DOHH2 (cell line): ENCODE data around the gene RTRAF.

ENCODE experiments used
- H3F3A ChIP-seq: fragments of 200-600 bp; sonication (generic), shearing (Covaris generic); 2 replicates; pipeline ENCODE4 v1.6.0; 2016; ENCODE audit warnings: antibody characterized with exemption, mild to moderate bottlenecking; ENCODE audit not compliant: control insufficient read depth, insufficient read depth
- H3K27ac ChIP-seq: fragments of 200-600 bp; sonication (generic); 2 replicates; pipeline ENCODE4 v1.5.1; 2014; ENCODE audit warnings: low read depth, mild to moderate bottlenecking, low read length, moderate library complexity
- H3K27me3 ChIP-seq: fragments of 200-600 bp; sonication (generic); 2 replicates; pipeline ENCODE4 v1.6.1; 2014; ENCODE audit warnings: mild to moderate bottlenecking, low read length, mixed read lengths; ENCODE audit not compliant: control insufficient read depth
- H3K36me3 ChIP-seq: fragments of 200-600 bp; sonication (generic); 2 replicates; pipeline ENCODE4 v1.6.1; 2014; ENCODE audit warnings: mild to moderate bottlenecking, low read length, moderate library complexity, mixed read lengths; ENCODE audit not compliant: control insufficient read depth
- H3K4me1 ChIP-seq: fragments of 200-600 bp; sonication (generic); 2 replicates; pipeline ENCODE4 v1.6.1; 2014; ENCODE audit warnings: mild to moderate bottlenecking, low read length, mixed read lengths; ENCODE audit not compliant: control insufficient read depth
- H3K4me2 ChIP-seq: fragments of 200-600 bp; sonication (generic); 2 replicates; pipeline ENCODE4 v1.6.0; 2014; ENCODE audit warnings: mild to moderate bottlenecking, low read length, moderate library complexity
- H3K4me3 ChIP-seq: fragments of 200-600 bp; sonication (generic); 2 replicates; pipeline ENCODE4 v1.5.1; 2014; ENCODE audit warnings: mild to moderate bottlenecking, low read length, mixed read lengths
- H3K79me2 ChIP-seq: fragments of 200-600 bp; sonication (generic); 2 replicates; pipeline ENCODE4 v1.6.1; 2014; ENCODE audit warnings: mild to moderate bottlenecking, low read length, mixed read lengths; ENCODE audit not compliant: control insufficient read depth
- H3K9me2 ChIP-seq: fragments of 200-600 bp; sonication (generic); replicated peaks from 2 replicates; pipeline ENCODE4 v1.6.1; 2014; ENCODE audit warnings: mild to moderate bottlenecking, low read length, mixed read lengths; ENCODE audit not compliant: control insufficient read depth
- H3K9me3 ChIP-seq: fragments of 200-600 bp; sonication (generic); 2 replicates; pipeline ENCODE4 v1.6.1; 2014; ENCODE audit warnings: antibody characterized with exemption, low read length, mixed read lengths; ENCODE audit not compliant: control insufficient read depth, insufficient read depth
- H4K20me1 ChIP-seq: fragments of 200-600 bp; sonication (generic); 2 replicates; pipeline ENCODE4 v1.6.0; 2014; ENCODE audit warnings: low read depth, mild to moderate bottlenecking, antibody characterized with exemption, low read length, moderate library complexity; ENCODE audit not compliant: control insufficient read depth, insufficient read depth
- CTCF ChIP-seq: fragments of 200-600 bp; sonication (generic); IDR thresholded peaks from one replicate; pipeline ENCODE4 v1.5.1; 2014; ENCODE audit warnings: antibody characterized with exemption, mild to moderate bottlenecking, low read depth, low read length; ENCODE audit not compliant: poor library complexity, severe bottlenecking
- EZH2phosphoT487 ChIP-seq: fragments of 200-600 bp; sonication (generic); IDR thresholded peaks from 2 replicates; pipeline ENCODE4 v1.6.1; 2017; ENCODE audit warnings: borderline replicate concordance, mild to moderate bottlenecking, antibody characterized with exemption, low read length, moderate library complexity, mixed read lengths

The RTRAF gene

GRCh38 chr14:52043690-52044089 is 54.3 kb downstream of the RTRAF start:
- no peak overlapping the region for H3K27ac ChIP-seq

GRCh38 chr14:52044791-52045522 is 55.6 kb downstream of the RTRAF start:
- Histone ChIP-seq H3K4me2 (no peak overlapping the region), H3F3A (no peaks in the 10 kb centered on the region), H3K9me2 (no peaks in the 10 kb centered on the region), H3K4me3 (no peak overlapping the region), H4K20me1 (no peaks in the 10 kb centered on the region), H3K36me3 (no peaks in the 10 kb centered on the region), H3K79me2 (no peaks in the 10 kb centered on the region), H3K27ac (no peak overlapping the region), H3K4me1 (no peaks in the 10 kb centered on the region), H3K9me3 (no peaks in the 10 kb centered on the region), H3K27me3 (peaks cover 25% of the 10 kb centered on the region)
- TF ChIP-seq CTCF (no peak), EZH2phosphoT487 (no peak)

More at GRCh38 chr14:52043690-52044089, 54.3 kb downstream of the RTRAF start:
- H4K20me1 ChIP-seq, result no peaks in the 10 kb centered on the region
- peaks cover 25% of the 10 kb centered on the region for H3K27me3 ChIP-seq
- H3K9me2 ChIP-seq, result no peaks in the 10 kb centered on the region
- H3K9me3 ChIP-seq, result no peaks in the 10 kb centered on the region
- no peaks in the 10 kb centered on the region for H3F3A ChIP-seq
- no peaks in the 10 kb centered on the region for H3K4me1 ChIP-seq
- no peaks in the 10 kb centered on the region for H3K36me3 ChIP-seq
- no peaks in the 10 kb centered on the region for H3K79me2 ChIP-seq
- TF ChIP-seq EZH2phosphoT487 (no peak), CTCF (peak; percentile 69)
- H3K4me3 ChIP-seq, result no peak overlapping the region
- no peak overlapping the region for H3K4me2 ChIP-seq

GRCh38 chr14:52046376-52046917 is 57.1 kb downstream of the RTRAF start:
- H3K79me2 ChIP-seq, result no peaks in the 10 kb centered on the region

More at GRCh38 chr14:52046376-52046917, 57.1 kb downstream of the RTRAF start:
- no peaks in the 10 kb centered on the region for H4K20me1 ChIP-seq
- H3K36me3 ChIP-seq, result no peaks in the 10 kb centered on the region
- H3K27me3 ChIP-seq, result peaks cover 20% of the 10 kb centered on the region
- no peaks in the 10 kb centered on the region for H3K4me1 ChIP-seq
- H3K4me3 ChIP-seq, result no peak overlapping the region
- TF ChIP-seq EZH2phosphoT487 (no peak), CTCF (no peak)
- no peak overlapping the region for H3K27ac ChIP-seq
- no peaks in the 10 kb centered on the region for H3K9me2 ChIP-seq
- no peak overlapping the region for H3K4me2 ChIP-seq
- no peaks in the 10 kb centered on the region for H3K9me3 ChIP-seq
- no peaks in the 10 kb centered on the region for H3F3A ChIP-seq
